Panc1 (cell line): ENCODE data around the gene IQSEC1. TPM values are rescaled to one million over a fixed set of nuclear protein-coding genes. Genes with fewer than 3 reads are reported as not detected.

Experiments used
- ATAC-seq: fragments of 200-7000 bp; cut with Tn5 transposase; 2 replicates; pipeline ENCODE4 v1.9.1; 2020; ENCODE audit warnings: mild to moderate bottlenecking, moderate library complexity
- BruUV-seq: library from RNA; stranded (reverse); fragments of 400-500 nt; replicated peaks from 2 replicates; lab custom pipeline; 2021; lab: Mats Ljungman, UMichigan
- CTCF ChIA-PET: fragments of 300-600 bp; sonication (Branson Sonifier 250); formaldehyde crosslinking; loops from one replicate; lab custom pipeline; 2022; ENCODE audit warnings: antibody characterized with exemption; lab: Charles Lee
- POLR2A ChIA-PET: fragments of 300-600 bp; sonication (Branson Sonifier 250); formaldehyde crosslinking; loops from one replicate; lab custom pipeline; 2022; ENCODE audit warnings: antibody characterized with exemption; lab: Charles Lee
- DNase-seq: peaks from one replicate; pipeline ENCODE4 v3.0.0-alpha.2; 2010; ENCODE audit warnings: low read depth, low spot score
- H3K27ac ChIP-seq: 2 replicates; pipeline ENCODE4 v1.5.1; 2011; ENCODE audit warnings: mild to moderate bottlenecking, low read length, inconsistent platforms
- H3K27me3 ChIP-seq: fragments of 200-500 bp; sonication (Bioruptor generic); 2 replicates; pipeline ENCODE4 v1.6.0; 2014; ENCODE audit warnings: low read length, inconsistent platforms; ENCODE audit not compliant: control insufficient read depth, insufficient read depth
- H3K36me3 ChIP-seq: fragments of 200-500 bp; sonication (Bioruptor generic); 2 replicates; pipeline ENCODE4 v1.5.1; 2014; ENCODE audit warnings: inconsistent platforms, mild to moderate bottlenecking, low read length, moderate library complexity; ENCODE audit not compliant: control insufficient read depth, insufficient read depth
- H3K4me1 ChIP-seq: 2 replicates; pipeline ENCODE4 v1.5.1; 2011; ENCODE audit warnings: inconsistent platforms, mild to moderate bottlenecking, low read length, moderate library complexity; ENCODE audit not compliant: control insufficient read depth, insufficient read depth
- H3K4me3 ChIP-seq, 2 experiments: 2 replicates each; pipeline ENCODE4 v1.5.1; 2011 to 2012; ENCODE audit warnings: low read depth in 2 of 2, low read length in 2 of 2, mild to moderate bottlenecking in 2 of 2, inconsistent platforms in 1 of 2, moderate library complexity in 1 of 2
- H3K9me3 ChIP-seq: fragments of 200-500 bp; sonication (Bioruptor generic); 2 replicates; pipeline ENCODE4 v1.5.1; 2014; ENCODE audit warnings: low read depth, mild to moderate bottlenecking, inconsistent platforms, low read length, moderate library complexity; ENCODE audit not compliant: control insufficient read depth, insufficient read depth
- CTCF ChIP-seq: fragments of 450-650 bp; IDR thresholded peaks from 2 replicates; pipeline ENCODE4 v1.5.1; 2017; ENCODE audit warnings: mild to moderate bottlenecking
- POLR2AphosphoS5 ChIP-seq: IDR thresholded peaks from 2 replicates; pipeline ENCODE4 v1.6.1; 2012; ENCODE audit warnings: mild to moderate bottlenecking, low read depth, low read length, moderate library complexity
- SIN3A ChIP-seq: IDR thresholded peaks from 2 replicates; pipeline ENCODE4 v1.6.1; 2012; ENCODE audit warnings: low read depth, mild to moderate bottlenecking, low read length, moderate library complexity, borderline replicate concordance; ENCODE audit not compliant: insufficient read depth
- TCF7L2 ChIP-seq: IDR thresholded peaks from 2 replicates; pipeline ENCODE4 v1.6.1; 2011; ENCODE audit warnings: mild to moderate bottlenecking, low read depth, low read length, inconsistent platforms
- in situ Hi-C: cut with HindIII; loops from 2 replicates; pipeline ENCODE4 v1.10.0; 2016; ENCODE audit warnings: low sequenced_read_pairs, low pct_unique_long_range_greater_than_20kb
- intact Hi-C: fragments of 100-400 bp; cut with micrococcal nuclease; formaldehyde crosslinking; loops from one replicate; pipeline ENCODE4 v1.10.0; 2022; ENCODE audit not compliant: unreplicated experiment
- total RNA-seq: library from RNA; stranded (reverse); gene quantifications from one replicate; pipeline ENCODE4 v1.2.1, GENCODE V29; 2021; ENCODE audit not compliant: unreplicated experiment
- TF ChIP-seq, protein P1 (sequence below), 2 experiments: IDR thresholded peaks; 2 replicates each; pipeline ENCODE4 v1.6.1; 2011 to 2012; ENCODE audit warnings: low read depth in 2 of 2, control low read depth in 1 of 2, low read length in 1 of 2, mild to moderate bottlenecking in 1 of 2, moderate library complexity in 1 of 2; ENCODE audit not compliant: insufficient read depth in 1 of 2

The IQSEC1 gene
- total RNA-seq, 1 experiment from 2014 or later: 28.4 TPM

DNA sequence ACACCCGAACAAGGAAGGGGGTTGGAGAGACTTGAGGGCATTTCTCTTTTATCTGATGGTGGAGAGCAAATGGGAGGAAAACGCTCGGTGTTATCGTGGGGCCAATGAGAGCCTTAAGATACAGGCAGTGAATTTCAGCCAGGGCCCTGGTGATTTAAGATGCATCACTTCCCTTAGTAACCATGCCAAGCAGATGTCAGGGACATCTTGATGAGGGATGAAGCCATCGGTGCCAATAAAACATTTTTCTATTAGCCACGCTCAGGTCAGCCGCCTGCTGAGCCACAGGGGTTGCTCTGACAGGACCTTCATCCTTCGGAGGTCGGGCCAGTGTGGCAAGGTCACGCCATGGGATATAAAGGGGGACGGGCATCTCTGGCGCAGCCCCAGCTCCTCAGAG is 10.6 kb downstream of the IQSEC1 start:
- no peaks in the 10 kb centered on the region for H3K9me3 ChIP-seq
- no TSS peak for BruUV-seq
- TF ChIP-seq TCF7L2 (no peak), SIN3A (no peak), POLR2AphosphoS5 (no peak), CTCF (no peak)
- TF ChIP-seq, protein P1, sequence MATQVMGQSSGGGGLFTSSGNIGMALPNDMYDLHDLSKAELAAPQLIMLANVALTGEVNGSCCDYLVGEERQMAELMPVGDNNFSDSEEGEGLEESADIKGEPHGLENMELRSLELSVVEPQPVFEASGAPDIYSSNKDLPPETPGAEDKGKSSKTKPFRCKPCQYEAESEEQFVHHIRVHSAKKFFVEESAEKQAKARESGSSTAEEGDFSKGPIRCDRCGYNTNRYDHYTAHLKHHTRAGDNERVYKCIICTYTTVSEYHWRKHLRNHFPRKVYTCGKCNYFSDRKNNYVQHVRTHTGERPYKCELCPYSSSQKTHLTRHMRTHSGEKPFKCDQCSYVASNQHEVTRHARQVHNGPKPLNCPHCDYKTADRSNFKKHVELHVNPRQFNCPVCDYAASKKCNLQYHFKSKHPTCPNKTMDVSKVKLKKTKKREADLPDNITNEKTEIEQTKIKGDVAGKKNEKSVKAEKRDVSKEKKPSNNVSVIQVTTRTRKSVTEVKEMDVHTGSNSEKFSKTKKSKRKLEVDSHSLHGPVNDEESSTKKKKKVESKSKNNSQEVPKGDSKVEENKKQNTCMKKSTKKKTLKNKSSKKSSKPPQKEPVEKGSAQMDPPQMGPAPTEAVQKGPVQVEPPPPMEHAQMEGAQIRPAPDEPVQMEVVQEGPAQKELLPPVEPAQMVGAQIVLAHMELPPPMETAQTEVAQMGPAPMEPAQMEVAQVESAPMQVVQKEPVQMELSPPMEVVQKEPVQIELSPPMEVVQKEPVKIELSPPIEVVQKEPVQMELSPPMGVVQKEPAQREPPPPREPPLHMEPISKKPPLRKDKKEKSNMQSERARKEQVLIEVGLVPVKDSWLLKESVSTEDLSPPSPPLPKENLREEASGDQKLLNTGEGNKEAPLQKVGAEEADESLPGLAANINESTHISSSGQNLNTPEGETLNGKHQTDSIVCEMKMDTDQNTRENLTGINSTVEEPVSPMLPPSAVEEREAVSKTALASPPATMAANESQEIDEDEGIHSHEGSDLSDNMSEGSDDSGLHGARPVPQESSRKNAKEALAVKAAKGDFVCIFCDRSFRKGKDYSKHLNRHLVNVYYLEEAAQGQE (IDR thresholded peaks at IDR 0.05; ENCODE audit: insufficient read depth in 1 of 2, low read depth in 2 of 2, low read length in 1 of 2): no peak
- no peak overlapping the region for H3K27ac ChIP-seq
- DNase-seq (no peak), ATAC-seq (no peak)
- no peaks in the 10 kb centered on the region for H3K4me1 ChIP-seq
- H3K27me3 ChIP-seq: no peaks in the 10 kb centered on the region
- CTCF ChIA-PET: no interaction called here
- POLR2A ChIA-PET: no interaction called here
- H3K36me3 ChIP-seq: no peaks in the 10 kb centered on the region
- intact Hi-C loops (no loop called here), in situ Hi-C loops (no loop called here)
- H3K4me3 ChIP-seq: no peak overlapping the region

DNA sequence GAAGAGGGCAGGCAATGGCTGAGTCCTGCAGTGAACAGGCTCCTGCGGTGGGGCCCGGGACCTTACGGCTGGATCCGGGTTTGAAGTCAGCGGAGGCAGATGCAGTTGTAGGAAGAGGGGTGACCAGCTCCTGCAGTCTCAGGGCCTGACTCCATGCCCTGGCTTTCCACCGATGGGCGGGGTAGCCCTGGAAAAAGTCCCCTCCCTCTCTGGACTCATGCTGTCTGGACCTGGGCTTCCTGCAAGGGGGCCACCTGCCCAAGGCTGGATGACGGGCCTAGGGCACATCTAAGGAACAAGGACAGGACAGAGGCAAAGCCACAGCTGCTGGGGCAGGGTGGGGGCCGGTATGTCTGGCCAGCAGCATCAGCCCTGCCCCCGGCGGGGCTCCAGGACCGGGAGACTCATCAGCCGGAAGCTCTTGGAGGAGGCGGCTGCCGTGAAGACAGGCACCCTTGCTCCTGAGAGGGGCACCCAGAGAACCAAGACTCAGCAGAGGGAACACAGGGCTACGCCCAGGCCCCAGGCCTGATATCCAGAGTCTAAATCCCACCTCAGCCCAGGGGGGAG is 12.8 kb downstream of the IQSEC1 start:
- intact Hi-C loops (no loop called here), in situ Hi-C loops (no loop called here)
- TF ChIP-seq POLR2AphosphoS5 (no peak), CTCF (no peak), SIN3A (no peak), TCF7L2 (no peak)
- TF ChIP-seq, protein P1 (IDR thresholded peaks at IDR 0.05; ENCODE audit: insufficient read depth in 1 of 2, low read depth in 2 of 2, low read length in 1 of 2): no peak
- POLR2A ChIA-PET: no interaction called here
- Histone ChIP-seq H3K27me3 (no peaks in the 10 kb centered on the region), H3K9me3 (no peaks in the 10 kb centered on the region), H3K27ac (no peak overlapping the region), H3K4me1 (no peaks in the 10 kb centered on the region), H3K36me3 (no peaks in the 10 kb centered on the region), H3K4me3 (no peak overlapping the region)
- CTCF ChIA-PET: no interaction called here
- no TSS peak for BruUV-seq
- DNase-seq (no peak), ATAC-seq (no peak)
